K562 (cell line): Measurements from ENCODE around the gene NRAP. TPM values are rescaled to one million over a fixed set of nuclear protein-coding genes. Genes with fewer than 3 reads are reported as not detected.

Experiments used
- ATAC-seq: fragments of 200-7000 bp; cut with Tn5 transposase; 3 replicates; pipeline ENCODE4 v1.9.1; 2020; ENCODE audit warnings: moderate library complexity
- BruUV-seq: library from RNA; stranded (reverse); fragments of 400-500 nt; replicated peaks from 2 replicates; lab custom pipeline; 2021; lab: Mats Ljungman, UMichigan
- CTCF ChIA-PET: fragments of 300-600 bp; formaldehyde crosslinking; extraction: SDS; loops from one replicate; lab custom pipeline; 2021; ENCODE audit warnings: low intra/inter-chr PET ratio; lab: Yijun Ruan, JAX
- POLR2A ChIA-PET: fragments of 300-600, 350-650 bp; sonication (Branson Sonifier 250); formaldehyde crosslinking; extraction: SDS; loops from one replicate; lab custom pipeline; 2021; ENCODE audit warnings: antibody characterized with exemption, inconsistent platforms; lab: Yijun Ruan, JAX
- DNase-seq, 4 experiments: peaks; one replicate each; pipeline versions ENCODE4 v3.0.0 to v3.0.0-alpha.2; 2011 to 2018; ENCODE audit warnings: low spot score in 3 of 4, mixed read lengths in 3 of 4; ENCODE audit errors: extremely low read depth in 1 of 4
- FAIRE-seq: peaks from 2 replicates; lab custom pipeline; 2011; peaks lifted over from hg19 to GRCh38; lab: Jason Lieb, UNC
- H2AFZ ChIP-seq: 2 replicates; pipeline ENCODE4 v1.6.0; 2011; ENCODE audit warnings: low read depth, low read length, control low read depth, inconsistent platforms
- H3K27ac ChIP-seq: fragments of 200-600 bp; 3 replicates; pipeline ENCODE4 v1.8.0; 2011; ENCODE audit warnings: low read depth, mild to moderate bottlenecking, control low read depth, inconsistent platforms, low read length, moderate library complexity, mixed read lengths; ENCODE audit errors: extremely low read depth
- H3K27me3 ChIP-seq, 2 experiments: fragments of 300-600 bp in 1 of 2; 2 replicates in 1 of 2; 3 replicates in 1 of 2; pipeline versions ENCODE4 v1.6.0 to v1.8.0; 2011; ENCODE audit warnings: inconsistent platforms in 2 of 2, low read length in 2 of 2, mild to moderate bottlenecking in 1 of 2, mixed read lengths in 1 of 2, moderate library complexity in 1 of 2; ENCODE audit not compliant: control insufficient read depth in 2 of 2, insufficient read depth in 2 of 2
- H3K36me3 ChIP-seq: fragments of 300-600 bp; 3 replicates; pipeline ENCODE4 v1.8.0; 2011; ENCODE audit warnings: mild to moderate bottlenecking, low read length, inconsistent platforms; ENCODE audit not compliant: control insufficient read depth, insufficient read depth
- H3K4me1 ChIP-seq, 2 experiments: fragments of 200-600 bp in 1 of 2; replicated peaks in 1 of 2; 2 replicates in 1 of 2; 3 replicates in 1 of 2; pipeline versions ENCODE4 v1.5.1 to v1.8.0; 2011; ENCODE audit warnings: inconsistent platforms in 2 of 2, low read length in 2 of 2, mild to moderate bottlenecking in 1 of 2, mixed read lengths in 1 of 2, moderate library complexity in 1 of 2; ENCODE audit not compliant: control insufficient read depth in 2 of 2, insufficient read depth in 2 of 2
- H3K4me2 ChIP-seq: 2 replicates; pipeline ENCODE4 v1.6.1; 2011; ENCODE audit warnings: low read length, control low read depth, inconsistent platforms, mixed read lengths; ENCODE audit not compliant: insufficient read depth
- H3K4me3 ChIP-seq: fragments of 200-600 bp; sonication (generic), shearing (Covaris generic); 2 replicates; pipeline ENCODE4 v1.5.1; 2016; ENCODE audit warnings: control low read depth, inconsistent platforms
- H3K79me2 ChIP-seq: fragments of 200-600 bp; 3 replicates; pipeline ENCODE4 v1.8.0; 2011; ENCODE audit warnings: low read length, inconsistent platforms; ENCODE audit not compliant: control insufficient read depth, insufficient read depth
- H3K9ac ChIP-seq, 2 experiments: 2 replicates each; pipeline versions ENCODE4 v1.6.0 to v1.6.1; 2011; ENCODE audit warnings: low read depth in 2 of 2, low read length in 2 of 2, control low read depth in 1 of 2, inconsistent platforms in 1 of 2, mild to moderate bottlenecking in 1 of 2, mixed read lengths in 1 of 2; ENCODE audit not compliant: insufficient read depth in 1 of 2
- H3K9me1 ChIP-seq: one replicate; pipeline ENCODE4 v1.6.0; 2011; ENCODE audit warnings: inconsistent platforms, mild to moderate bottlenecking, low read length, moderate library complexity; ENCODE audit not compliant: control insufficient read depth, insufficient read depth
- H3K9me3 ChIP-seq: replicated peaks from 2 replicates; pipeline ENCODE4 v1.5.1; 2011; ENCODE audit warnings: low read depth, low read length, inconsistent platforms; ENCODE audit not compliant: control insufficient read depth, insufficient read depth
- H4K20me1 ChIP-seq: replicated peaks from 2 replicates; pipeline ENCODE4 v1.6.1; 2011; ENCODE audit warnings: low read length, inconsistent platforms, mixed read lengths; ENCODE audit not compliant: control insufficient read depth, insufficient read depth
- BACH1 ChIP-seq: fragments of 200-800 bp; sonication (Bioruptor generic); IDR thresholded peaks from 2 replicates; pipeline ENCODE4 v1.6.1; 2016; ENCODE audit warnings: missing genetic modification characterization, missing compliant biosample characterization
- BRD9 ChIP-seq: fragments of 450-650 bp; IDR thresholded peaks from 2 replicates; pipeline ENCODE4 v1.6.1; 2018; ENCODE audit warnings: low read depth; ENCODE audit not compliant: partially characterized antibody
- CC2D1A ChIP-seq: fragments of 450-650 bp; IDR thresholded peaks from 2 replicates; pipeline ENCODE4 v1.6.1; 2017; ENCODE audit warnings: mild to moderate bottlenecking
- GABPA ChIP-seq: fragments of 200-800 bp; sonication (Bioruptor generic); conservative IDR thresholded peaks from 2 replicates; pipeline ENCODE4 v1.6.1; 2016; ENCODE audit warnings: low read depth, missing genetic modification characterization, missing compliant biosample characterization
- HDAC1 ChIP-seq, 2 experiments: fragments of 450-650 bp; IDR thresholded peaks; 2 replicates each; pipeline ENCODE4 v1.6.1; 2016 to 2017; ENCODE audit warnings: inconsistent platforms in 1 of 2, mild to moderate bottlenecking in 1 of 2, moderate library complexity in 1 of 2
- ID3 ChIP-seq, 2 experiments: fragments of 250-450 bp in 1 of 2; fragments of 450-650 bp in 1 of 2; sonication (Bioruptor Pico) in 1 of 2; IDR thresholded peaks; 2 replicates each; pipeline versions ENCODE4 v1.6.1 to v1.8.0; 2016 to 2021; ENCODE audit warnings: mild to moderate bottlenecking in 2 of 2, moderate library complexity in 2 of 2, missing compliant biosample characterization in 1 of 2, missing genetic modification characterization in 1 of 2
- MLLT1 ChIP-seq, 2 experiments: fragments of 450-650 bp; IDR thresholded peaks; 2 replicates each; pipeline ENCODE4 v1.6.1; 2016
- NCOA6 ChIP-seq: fragments of 450-650 bp; IDR thresholded peaks from 2 replicates; pipeline ENCODE4 v1.6.1; 2017; ENCODE audit warnings: mild to moderate bottlenecking
- NEUROD1 ChIP-seq: fragments of 150-350 bp; IDR thresholded peaks from 2 replicates; pipeline ENCODE4 v1.6.1; 2014; ENCODE audit warnings: borderline replicate concordance, low read length, low read depth; ENCODE audit not compliant: partially characterized antibody
- NFRKB ChIP-seq: fragments of 450-650 bp; IDR thresholded peaks from 2 replicates; pipeline ENCODE4 v1.6.1; 2016; ENCODE audit warnings: low read depth
- PBX2 ChIP-seq, 2 experiments: IDR thresholded peaks in 1 of 2; conservative IDR thresholded peaks in 1 of 2; 2 replicates each; pipeline ENCODE4 v1.6.1; 2016; ENCODE audit warnings: low read depth in 2 of 2, mild to moderate bottlenecking in 1 of 2, missing compliant biosample characterization in 1 of 2, missing genetic modification characterization in 1 of 2, moderate library complexity in 1 of 2
- SMARCB1 ChIP-seq: IDR thresholded peaks from 2 replicates; pipeline ENCODE4 v1.6.1; 2011; ENCODE audit warnings: improper control_type of control experiment, low read depth; ENCODE audit not compliant: insufficient read length
- TAF1 ChIP-seq: IDR thresholded peaks from 2 replicates; pipeline ENCODE4 v1.6.1; 2011; ENCODE audit warnings: mild to moderate bottlenecking, low read length, moderate library complexity; ENCODE audit not compliant: insufficient read depth, control insufficient read depth, severe bottlenecking; ENCODE audit errors: extremely low read depth
- TEAD1 ChIP-seq, 2 experiments: fragments of 450-650 bp in 1 of 2; sonication (generic) in 1 of 2; formaldehyde crosslinking; IDR thresholded peaks; 2 replicates each; pipeline versions ENCODE4 v1.4.0 to v1.8.0; 2020 to 2022; ENCODE audit warnings: mild to moderate bottlenecking in 2 of 2, missing genetic modification reagents in 1 of 2
- ZBTB1 ChIP-seq: sonication (generic); formaldehyde crosslinking; IDR thresholded peaks from 2 replicates; pipeline ENCODE4 v1.8.1; 2023; ENCODE audit warnings: missing genetic modification reagents, low read depth, mild to moderate bottlenecking, borderline replicate concordance
- ZNF316 ChIP-seq: fragments of 450-650 bp; IDR thresholded peaks from 2 replicates; pipeline ENCODE4 v1.6.1; 2016
- ZNF655 ChIP-seq: fragments of 250-450 bp; sonication (Bioruptor Pico); IDR thresholded peaks from 2 replicates; pipeline ENCODE4 v1.5.0; 2021
- ZNF785 ChIP-seq: fragments of 250-450 bp; sonication (Bioruptor Pico); IDR thresholded peaks from 2 replicates; pipeline ENCODE4 v1.4.0; 2020; ENCODE audit warnings: mild to moderate bottlenecking
- WGBS: fragments of 100-300 bp; shearing (Covaris generic); methylation state at CpG from one replicate; pipeline ENCODE4 v1.1.6; 2016; ENCODE audit warnings: low coverage, mixed read lengths; ENCODE audit not compliant: insufficient coverage; ENCODE audit errors: missing lambda C conversion rate; 5-methylcytosine and 5-hydroxymethylcytosine counted together
- in situ Hi-C: fragments of 300-500 bp; cut with MboI; formaldehyde crosslinking; loops from 4 replicates; pipeline ENCODE4 v1.15.0; 2018; ENCODE audit warnings: inconsistent platforms, mixed read lengths
- intact Hi-C: fragments of 100-400 bp; cut with micrococcal nuclease; formaldehyde crosslinking; loops from 2 replicates; pipeline ENCODE4 v1.14.2; 2022
- polyA plus RNA-seq, 8 experiments: library from polyadenylated mRNA; depleted of rRNA in 4 of 8; stranded (reverse) in 5 of 8; unstranded in 3 of 8; fragments of >200 nt; fragmentation: Nextera tagmentation in 2 of 8; fragmentation: Illumina TruSeq in 1 of 8; extraction: Ambion mirVana in 2 of 8; extraction: Trizol in 1 of 8; gene quantifications; 2 replicates each; pipeline versions ENCODE4 v1.2.1 to v1.2.3, GENCODE V29; 2011 to 2014; ENCODE audit warnings: inconsistent platforms in 1 of 8, missing spikeins in 1 of 8
- total RNA-seq, 7 experiments: library from RNA; depleted of rRNA in 6 of 7; stranded (reverse); fragments of >200 nt in 6 of 7; fragmentation: Illumina TruSeq in 2 of 7; extraction: Trizol in 2 of 7; gene quantifications; 2 replicates each; pipeline versions ENCODE4 v1.2.1 to v1.2.3, GENCODE V29; 2011 to 2021; ENCODE audit warnings: low replicate concordance in 1 of 7

Gene NRAP
- total and polyA plus RNA-seq, 9 of the 15 experiments (the other 6 are each of a cell fraction or from before 2014, with no cell fraction given), result not detected

- no peak for DNase-seq
- FAIRE-seq, result no peak
- in situ Hi-C loops (no loop called here), intact Hi-C loops (no loop called here)
- Histone ChIP-seq H3K9me1 (no peaks in the 10 kb centered on the region), H3K9me3 (no peaks in the 10 kb centered on the region), H2AFZ (no peak overlapping the region), H3K79me2 (no peaks in the 10 kb centered on the region), H3K4me2 (no peak overlapping the region), H3K27ac (no peak overlapping the region), H3K4me1 (peaks cover 0 to 1% of the 10 kb centered on the region in 2 experiments; a peak in 2 of 5 replicates), H3K27me3 (no peaks in the 10 kb centered on the region), H3K4me3 (no peak overlapping the region), H3K9ac (no peak overlapping the region), H4K20me1 (no peaks in the 10 kb centered on the region), H3K36me3 (no peaks in the 10 kb centered on the region)
- no peak for ATAC-seq
- 20% methylated on average over 1 of the region's 3 CpGs for WGBS
- no TSS peak for BruUV-seq
- CTCF ChIA-PET, result no interaction called here
- POLR2A ChIA-PET, result no interaction called here
- TF ChIP-seq GABPA (tag), result no peak
- TF ChIP-seq PBX2 (CRISPR knock-in tag; IDR thresholded peaks at IDR 0.05; ENCODE audit: low read depth), result no peak
- TF ChIP-seq PBX2 (tag; conservative IDR thresholded peaks at IDR 0.05; ENCODE audit: low read depth), result no peak
- no peak for TF ChIP-seq ZNF785 (CRISPR knock-in tag)
- TF ChIP-seq ZNF655 (CRISPR knock-in tag), result no peak
- no peak for TF ChIP-seq ID3 (CRISPR knock-in tag; IDR thresholded peaks at IDR 0.05)
- no peak for TF ChIP-seq ID3 (tag; IDR thresholded peaks at IDR 0.05)
- no peak for TF ChIP-seq SMARCB1
- TF ChIP-seq BACH1 (tag), result no peak
- TF ChIP-seq NEUROD1, result no peak
- TF ChIP-seq NCOA6, result no peak
- TF ChIP-seq TEAD1 (CRISPR knock-in tag; IDR thresholded peaks at IDR 0.05), result no peak
- TF ChIP-seq TAF1, result no peak
- no peak for TF ChIP-seq ZNF316
- TF ChIP-seq CC2D1A, result no peak
- TF ChIP-seq NFRKB, result no peak
- no peak for TF ChIP-seq MLLT1 (IDR thresholded peaks at IDR 0.05)
- no peak for TF ChIP-seq HDAC1 (IDR thresholded peaks at IDR 0.05)
- no peak for TF ChIP-seq ZBTB1 (CRISPR knock-in tag)
- TF ChIP-seq BRD9, result no peak
Measured at GRCh38 chr10:113552014-113552413, 111.8 kb downstream of the NRAP start.
